GM12874 (cell line): ENCODE measurements around the gene PRDM15.

Experiments used
- TF ChIP-seq, protein P1 (sequence below): IDR thresholded peaks from 2 replicates; pipeline ENCODE4 v1.5.1; 2011; ENCODE audit warnings: low read depth, mild to moderate bottlenecking, control low read depth, low read length, moderate library complexity; ENCODE audit not compliant: insufficient read depth

PRDM15 gene

DNA sequence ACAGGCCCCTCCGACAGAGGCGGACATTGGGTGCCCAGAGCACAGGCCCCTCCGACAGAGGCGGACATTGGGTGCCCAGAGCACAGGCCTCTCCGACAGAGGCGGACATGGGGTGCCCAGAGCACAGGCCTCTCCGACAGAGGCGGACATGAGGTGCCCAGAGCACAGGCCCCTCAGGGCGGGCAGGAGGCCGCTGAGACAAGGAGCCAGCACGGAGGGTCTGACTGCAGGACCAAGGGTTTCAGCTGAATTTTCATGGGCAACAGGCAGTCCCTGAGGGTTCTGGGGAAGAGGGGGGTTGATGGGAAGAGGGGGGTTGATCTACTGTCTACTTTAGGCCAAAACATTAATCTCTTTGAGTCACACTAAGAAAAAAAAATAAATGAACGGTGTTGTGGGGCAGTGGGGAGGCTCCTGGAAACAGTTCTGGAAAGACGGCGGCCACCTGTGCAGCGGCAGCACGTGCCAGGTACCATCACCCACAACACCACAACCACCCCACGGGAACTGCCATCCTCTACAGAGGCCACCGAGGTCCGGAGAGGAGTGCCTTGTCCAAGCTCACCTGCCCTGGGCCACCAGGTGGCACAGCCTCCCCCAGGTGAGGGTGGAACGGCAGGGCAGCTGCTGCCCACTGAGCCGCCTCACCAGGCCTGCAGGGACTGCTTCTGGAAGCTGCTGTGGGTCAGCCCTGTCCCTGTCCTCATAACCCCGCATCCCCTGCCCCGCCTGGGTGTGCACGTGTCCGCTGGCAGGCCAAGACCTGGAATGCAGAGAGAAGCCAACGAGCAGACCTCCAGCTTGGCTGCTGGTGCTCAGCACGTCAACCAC is 20.5 kb downstream of the PRDM15 start:
- TF ChIP-seq, protein P1, sequence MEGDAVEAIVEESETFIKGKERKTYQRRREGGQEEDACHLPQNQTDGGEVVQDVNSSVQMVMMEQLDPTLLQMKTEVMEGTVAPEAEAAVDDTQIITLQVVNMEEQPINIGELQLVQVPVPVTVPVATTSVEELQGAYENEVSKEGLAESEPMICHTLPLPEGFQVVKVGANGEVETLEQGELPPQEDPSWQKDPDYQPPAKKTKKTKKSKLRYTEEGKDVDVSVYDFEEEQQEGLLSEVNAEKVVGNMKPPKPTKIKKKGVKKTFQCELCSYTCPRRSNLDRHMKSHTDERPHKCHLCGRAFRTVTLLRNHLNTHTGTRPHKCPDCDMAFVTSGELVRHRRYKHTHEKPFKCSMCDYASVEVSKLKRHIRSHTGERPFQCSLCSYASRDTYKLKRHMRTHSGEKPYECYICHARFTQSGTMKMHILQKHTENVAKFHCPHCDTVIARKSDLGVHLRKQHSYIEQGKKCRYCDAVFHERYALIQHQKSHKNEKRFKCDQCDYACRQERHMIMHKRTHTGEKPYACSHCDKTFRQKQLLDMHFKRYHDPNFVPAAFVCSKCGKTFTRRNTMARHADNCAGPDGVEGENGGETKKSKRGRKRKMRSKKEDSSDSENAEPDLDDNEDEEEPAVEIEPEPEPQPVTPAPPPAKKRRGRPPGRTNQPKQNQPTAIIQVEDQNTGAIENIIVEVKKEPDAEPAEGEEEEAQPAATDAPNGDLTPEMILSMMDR: no peak

DNA sequence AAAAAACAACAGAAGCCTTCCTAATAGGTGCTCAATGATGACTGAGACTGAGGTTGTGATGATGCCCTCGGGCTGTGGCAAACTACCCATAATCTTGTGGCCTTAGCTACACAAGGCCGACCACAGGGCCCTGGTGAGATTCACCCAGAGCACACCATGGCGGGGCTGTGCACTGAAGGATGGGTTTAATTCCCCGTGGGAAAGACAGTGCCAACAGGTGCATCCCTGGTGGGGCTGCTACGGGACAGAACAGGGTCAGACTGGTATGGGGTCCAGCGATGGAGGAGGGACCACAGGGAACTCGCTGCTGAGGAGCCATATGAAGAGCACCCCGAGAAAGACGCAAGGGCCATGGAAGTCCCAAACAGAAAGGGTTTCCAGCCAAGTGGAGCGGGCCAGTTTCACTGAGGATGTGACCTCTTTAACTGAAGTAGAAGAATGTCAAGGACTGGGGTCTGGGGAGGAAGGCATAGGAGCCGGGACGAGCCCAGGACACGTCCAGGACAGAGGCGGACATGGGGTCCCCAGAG is 21.3 kb downstream of the PRDM15 start:
- TF ChIP-seq, protein P1: no peak

DNA sequence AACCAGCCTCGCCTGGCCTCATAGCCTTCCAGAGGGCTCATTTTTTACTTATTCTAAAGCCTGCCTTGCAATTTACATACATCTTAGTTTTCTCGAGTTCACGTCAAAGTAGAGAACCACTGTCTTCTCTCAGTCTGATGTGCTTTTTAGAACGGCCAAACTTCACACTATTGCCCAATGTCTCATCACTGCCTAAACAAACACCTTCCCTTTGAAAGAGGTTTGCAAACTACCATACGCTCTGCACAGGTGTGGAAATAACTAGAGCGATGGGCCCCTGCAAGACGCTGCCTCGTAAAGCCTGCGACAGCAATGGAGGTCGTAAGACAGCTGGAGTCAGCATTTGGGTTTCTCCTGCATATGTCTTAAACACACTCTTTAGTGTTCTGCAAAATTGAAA is 22.6 kb downstream of the PRDM15 start:
- TF ChIP-seq, protein P1: no peak

DNA sequence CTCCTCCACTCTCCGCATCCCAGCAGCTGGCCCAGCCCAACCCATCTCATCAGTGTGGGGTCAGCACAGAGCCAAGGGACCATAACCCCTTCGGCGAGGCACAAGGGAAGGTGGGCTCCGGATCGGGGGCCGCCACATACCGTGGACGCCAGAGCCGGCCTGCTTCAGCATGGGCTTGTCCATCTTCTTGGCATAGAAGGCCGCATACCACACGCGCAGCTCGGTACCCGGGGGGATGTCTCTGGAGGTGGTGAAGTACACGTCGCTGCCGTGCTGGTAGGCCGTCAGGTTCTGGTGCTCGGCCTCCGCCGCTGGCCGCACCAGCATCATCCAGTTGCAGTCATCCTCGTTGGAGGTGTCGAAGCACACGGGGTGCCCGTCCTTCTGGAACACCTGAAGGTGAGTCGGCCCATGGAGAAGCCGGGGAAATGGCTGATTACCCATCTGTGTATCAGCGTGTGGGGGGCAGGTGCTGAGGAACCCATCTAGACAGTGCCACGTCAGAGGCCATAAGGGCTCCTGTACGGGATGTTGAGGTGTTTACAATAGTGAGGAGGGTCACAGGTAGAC is 24.6 kb downstream of the PRDM15 start:
- TF ChIP-seq, protein P1: no peak

DNA sequence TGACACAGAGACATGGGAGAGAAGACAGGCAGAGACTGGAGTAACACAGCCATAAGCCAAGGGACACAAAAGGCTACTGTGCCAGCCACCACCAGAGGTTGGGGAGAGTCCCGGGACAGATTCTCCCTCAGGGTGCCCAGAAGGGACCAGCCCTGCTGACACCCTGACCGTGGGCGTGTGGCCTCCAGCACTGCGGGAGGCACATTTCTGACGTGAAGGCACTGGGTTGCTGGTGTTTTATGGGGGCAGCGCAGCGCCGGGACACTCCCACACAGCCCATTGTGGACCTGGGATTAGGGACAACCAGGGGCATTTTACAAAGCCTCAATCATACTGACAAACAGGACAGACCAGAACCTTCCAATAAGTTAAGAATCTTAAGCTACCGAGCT is 26.2 kb downstream of the PRDM15 start:
- TF ChIP-seq, protein P1: no peak

DNA sequence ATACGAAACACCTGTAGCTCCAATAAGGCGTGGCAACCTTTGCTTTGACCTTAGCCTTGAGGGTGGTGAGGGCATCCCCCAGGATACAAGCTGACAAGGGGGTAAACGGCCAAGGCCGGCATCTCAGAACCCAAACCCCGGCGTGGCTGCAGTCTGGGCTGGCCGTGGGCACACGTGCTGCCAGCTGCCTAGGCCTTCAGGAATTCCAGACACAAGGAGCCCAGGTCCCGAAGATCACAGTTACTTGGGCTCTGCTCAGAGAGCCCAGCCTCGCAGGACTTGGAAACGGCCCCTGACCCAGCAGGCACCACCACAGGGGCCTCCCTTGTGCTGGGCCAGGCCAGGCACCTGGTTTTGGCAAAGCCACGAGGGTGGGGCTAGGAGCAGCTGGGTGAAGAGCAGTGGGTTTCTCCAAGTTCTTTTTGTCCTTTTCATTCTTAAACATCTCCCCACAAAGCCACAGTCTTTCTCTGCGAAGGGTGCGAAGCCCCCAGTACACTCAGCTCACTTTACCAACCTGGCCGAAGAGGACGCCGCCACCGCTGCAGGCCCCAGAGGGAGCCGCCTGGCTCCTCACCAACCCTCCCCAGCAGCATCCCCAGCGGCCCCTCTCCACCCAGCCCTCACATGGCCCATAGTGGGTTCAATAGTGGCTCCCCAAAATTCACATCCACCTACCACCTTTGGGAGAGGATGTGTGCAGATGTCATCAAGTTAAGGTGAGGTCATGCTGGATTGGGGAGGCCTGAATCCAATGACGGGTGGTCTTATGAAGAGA is 26.8 kb downstream of the PRDM15 start:
- TF ChIP-seq, protein P1: no peak

DNA sequence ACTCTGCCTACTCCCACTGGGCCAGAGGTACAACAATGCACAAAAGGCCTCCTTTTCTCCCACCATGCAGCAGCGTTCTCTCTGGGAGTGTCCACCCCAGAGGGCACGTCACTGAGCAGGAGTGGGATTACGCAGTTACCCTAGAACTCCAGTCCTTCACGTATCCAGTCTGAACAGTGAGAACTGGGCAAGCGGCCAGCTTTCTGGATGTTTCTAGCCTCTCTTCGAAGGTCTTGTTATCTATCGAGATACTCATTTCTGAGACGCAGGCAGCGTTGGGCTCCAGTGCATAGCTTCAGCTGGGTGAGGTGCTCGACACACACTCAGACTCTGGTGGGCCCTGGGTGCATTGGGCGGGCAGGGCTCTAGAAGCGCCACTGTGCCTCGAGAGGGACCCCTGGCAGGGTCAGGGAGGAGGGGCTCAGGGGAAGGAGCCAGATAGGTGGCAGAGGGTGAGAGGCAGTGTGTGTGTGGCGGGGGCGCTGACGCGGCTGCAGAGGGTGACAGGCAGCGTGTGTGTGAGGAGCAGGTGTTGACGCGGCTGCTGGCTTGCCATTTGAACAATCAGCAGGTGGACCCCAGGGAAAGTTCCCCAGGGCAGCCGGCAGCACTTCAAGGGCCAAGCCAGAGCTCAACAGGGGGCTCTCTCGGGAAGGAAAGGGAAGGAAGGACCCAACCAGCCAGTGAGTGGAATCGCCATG is 27.9 kb downstream of the PRDM15 start:
- TF ChIP-seq, protein P1: no peak
